ENCODE data around the gene TOM1L2.

DNA sequence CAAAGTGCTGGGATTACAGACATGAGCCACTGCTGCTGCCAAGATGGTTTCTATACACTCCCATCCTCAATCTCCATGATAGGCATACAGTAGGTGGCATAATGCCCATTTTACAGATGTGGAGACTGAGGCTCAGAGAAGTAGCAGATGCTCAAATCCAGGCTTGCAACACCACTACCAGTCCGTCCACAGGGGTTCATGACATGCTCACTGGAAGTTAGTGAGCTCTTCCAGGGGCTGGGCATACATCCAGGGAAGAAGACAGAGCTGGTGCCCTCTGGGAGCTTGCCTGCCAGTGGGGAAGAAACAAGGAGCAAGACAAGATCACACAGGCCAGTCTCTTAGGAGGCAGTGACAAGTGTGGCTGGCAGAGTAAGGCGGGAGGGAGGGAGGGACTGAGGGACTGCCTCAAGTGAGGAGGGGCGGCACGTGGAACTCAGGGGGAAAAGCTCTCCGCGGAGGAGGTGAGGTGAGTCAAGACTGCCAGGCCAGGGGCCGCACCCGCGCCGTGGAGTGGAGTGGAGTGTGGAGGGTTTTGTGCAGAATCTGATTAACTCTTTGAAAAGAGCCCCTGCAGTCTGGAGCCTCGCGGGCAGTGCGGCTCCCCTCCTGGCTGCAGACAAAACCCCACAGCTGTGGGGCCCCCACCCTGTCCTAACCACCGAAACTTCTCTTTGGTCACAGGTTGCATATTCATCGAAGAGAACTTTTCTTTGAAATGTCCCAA lies 163.3 kb downstream of the TOM1L2 start:
- TF ChIP-seq, protein P1, sequence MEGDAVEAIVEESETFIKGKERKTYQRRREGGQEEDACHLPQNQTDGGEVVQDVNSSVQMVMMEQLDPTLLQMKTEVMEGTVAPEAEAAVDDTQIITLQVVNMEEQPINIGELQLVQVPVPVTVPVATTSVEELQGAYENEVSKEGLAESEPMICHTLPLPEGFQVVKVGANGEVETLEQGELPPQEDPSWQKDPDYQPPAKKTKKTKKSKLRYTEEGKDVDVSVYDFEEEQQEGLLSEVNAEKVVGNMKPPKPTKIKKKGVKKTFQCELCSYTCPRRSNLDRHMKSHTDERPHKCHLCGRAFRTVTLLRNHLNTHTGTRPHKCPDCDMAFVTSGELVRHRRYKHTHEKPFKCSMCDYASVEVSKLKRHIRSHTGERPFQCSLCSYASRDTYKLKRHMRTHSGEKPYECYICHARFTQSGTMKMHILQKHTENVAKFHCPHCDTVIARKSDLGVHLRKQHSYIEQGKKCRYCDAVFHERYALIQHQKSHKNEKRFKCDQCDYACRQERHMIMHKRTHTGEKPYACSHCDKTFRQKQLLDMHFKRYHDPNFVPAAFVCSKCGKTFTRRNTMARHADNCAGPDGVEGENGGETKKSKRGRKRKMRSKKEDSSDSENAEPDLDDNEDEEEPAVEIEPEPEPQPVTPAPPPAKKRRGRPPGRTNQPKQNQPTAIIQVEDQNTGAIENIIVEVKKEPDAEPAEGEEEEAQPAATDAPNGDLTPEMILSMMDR (IDR thresholded peaks at IDR 0.05) = no peak
- TF ChIP-seq POLR2A (IDR thresholded peaks at IDR 0.05) (no peak), POLR2AphosphoS5 (IDR thresholded peaks at IDR 0.05; ENCODE audit: insufficient read depth in 1 of 2, low read depth in 1 of 2) (peak in 1 of 2 donors; percentile 13)
